BE2C (cell line): ENCODE results near the gene ZNF502.

Source experiments
- DNase-seq: peaks from one replicate; pipeline ENCODE4 v3.0.0-alpha.2; 2020
- H3K27me3 ChIP-seq: fragments of 250-450 bp; sonication (Bioruptor Pico); 2 replicates; pipeline ENCODE4 v1.5.1; 2020; ENCODE audit warnings: mild to moderate bottlenecking
- H3K36me3 ChIP-seq: fragments of 250-450 bp; sonication (Bioruptor Pico); 2 replicates; pipeline ENCODE4 v1.5.1; 2020; ENCODE audit warnings: mild to moderate bottlenecking
- H3K4me1 ChIP-seq: fragments of 250-450 bp; sonication (Bioruptor Pico); 2 replicates; pipeline ENCODE4 v1.5.1; 2020
- H3K4me3 ChIP-seq: 2 replicates; pipeline ENCODE4 v1.5.1; 2011; ENCODE audit warnings: low read depth, low read length
- H3K9me3 ChIP-seq: fragments of 250-450 bp; sonication (Bioruptor Pico); 2 replicates; pipeline ENCODE4 v1.5.1; 2020
- TF ChIP-seq, protein P1 (sequence below): IDR thresholded peaks from 2 replicates; pipeline ENCODE4 v1.5.1; 2012; ENCODE audit warnings: mild to moderate bottlenecking, low read depth, low read length

Gene ZNF502

DNA sequence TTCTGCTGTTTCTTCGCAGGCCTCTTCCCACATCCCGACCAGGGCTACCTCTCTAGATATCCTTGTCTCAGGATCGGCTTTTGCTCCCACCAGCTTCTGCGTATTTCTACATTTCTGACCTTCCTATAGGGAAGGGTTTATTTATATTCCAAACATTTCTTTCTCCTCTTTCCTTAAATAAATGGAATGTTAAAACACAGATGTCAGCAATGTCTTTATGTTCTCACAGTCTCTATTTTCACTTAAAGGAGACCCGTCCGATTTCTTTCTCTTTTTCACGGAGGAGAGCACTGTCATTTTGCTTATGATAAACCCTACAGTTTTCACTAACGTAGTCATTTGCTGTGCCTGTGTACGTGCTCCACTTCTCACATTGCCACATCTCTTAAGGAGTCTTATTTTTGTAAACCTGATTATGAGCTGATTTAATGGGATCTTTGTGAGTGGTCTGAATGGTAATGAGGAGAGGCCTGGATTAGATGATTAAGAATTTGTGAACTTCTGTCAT, 49.8 kb downstream of the ZNF502 start:
- DNase-seq: no peak
- Histone ChIP-seq H3K27me3 (no peaks in the 10 kb centered on the region), H3K4me1 (no peaks in the 10 kb centered on the region), H3K9me3 (no peaks in the 10 kb centered on the region), H3K4me3 (peak overlapping the region; percentile 72), H3K36me3 (peaks cover 11% of the 10 kb centered on the region)
- TF ChIP-seq, protein P1, sequence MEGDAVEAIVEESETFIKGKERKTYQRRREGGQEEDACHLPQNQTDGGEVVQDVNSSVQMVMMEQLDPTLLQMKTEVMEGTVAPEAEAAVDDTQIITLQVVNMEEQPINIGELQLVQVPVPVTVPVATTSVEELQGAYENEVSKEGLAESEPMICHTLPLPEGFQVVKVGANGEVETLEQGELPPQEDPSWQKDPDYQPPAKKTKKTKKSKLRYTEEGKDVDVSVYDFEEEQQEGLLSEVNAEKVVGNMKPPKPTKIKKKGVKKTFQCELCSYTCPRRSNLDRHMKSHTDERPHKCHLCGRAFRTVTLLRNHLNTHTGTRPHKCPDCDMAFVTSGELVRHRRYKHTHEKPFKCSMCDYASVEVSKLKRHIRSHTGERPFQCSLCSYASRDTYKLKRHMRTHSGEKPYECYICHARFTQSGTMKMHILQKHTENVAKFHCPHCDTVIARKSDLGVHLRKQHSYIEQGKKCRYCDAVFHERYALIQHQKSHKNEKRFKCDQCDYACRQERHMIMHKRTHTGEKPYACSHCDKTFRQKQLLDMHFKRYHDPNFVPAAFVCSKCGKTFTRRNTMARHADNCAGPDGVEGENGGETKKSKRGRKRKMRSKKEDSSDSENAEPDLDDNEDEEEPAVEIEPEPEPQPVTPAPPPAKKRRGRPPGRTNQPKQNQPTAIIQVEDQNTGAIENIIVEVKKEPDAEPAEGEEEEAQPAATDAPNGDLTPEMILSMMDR: no peak

DNA sequence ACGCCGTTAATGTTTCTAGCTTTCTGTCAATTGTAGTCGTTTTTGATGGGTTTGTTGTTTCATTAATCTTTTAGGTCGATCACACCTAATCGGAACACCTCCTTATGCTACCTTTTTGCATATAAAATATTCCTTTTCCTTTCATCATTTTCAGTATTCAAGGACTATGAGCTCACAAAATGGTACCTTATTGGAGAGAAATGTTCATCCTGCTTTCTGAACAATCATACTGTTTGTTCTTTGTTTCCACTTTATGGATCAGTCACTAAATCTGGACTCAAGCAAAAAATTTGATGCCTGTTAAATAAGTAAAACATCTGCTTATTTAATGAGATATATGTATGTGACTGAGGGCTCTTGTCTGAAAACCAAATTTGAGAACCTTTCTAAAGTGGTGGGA, 50.2 kb downstream of the ZNF502 start:
- Histone ChIP-seq H3K4me1 (no peaks in the 10 kb centered on the region), H3K36me3 (peaks cover 11% of the 10 kb centered on the region), H3K4me3 (peak overlapping the region; percentile 72), H3K9me3 (no peaks in the 10 kb centered on the region), H3K27me3 (no peaks in the 10 kb centered on the region)
- TF ChIP-seq, protein P1: no peak
- no peak for DNase-seq

DNA sequence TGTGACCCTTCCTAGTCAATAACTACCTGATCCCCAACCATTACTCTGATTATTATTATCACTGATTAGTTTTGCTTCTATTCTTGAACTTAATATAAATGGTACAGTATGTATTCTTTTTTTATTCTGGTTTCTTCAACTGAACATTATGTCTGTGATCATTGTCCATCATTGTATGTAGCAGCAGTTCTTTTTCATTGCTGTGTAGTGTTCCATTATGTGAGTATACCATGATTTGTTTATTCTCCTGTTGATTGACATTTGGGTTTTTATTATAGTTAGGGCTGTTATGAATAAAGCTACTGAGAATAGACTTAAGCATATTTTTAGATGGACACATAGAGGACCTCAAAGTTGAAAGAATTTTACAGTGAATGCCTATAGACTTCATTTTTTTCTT, 51.8 kb downstream of the ZNF502 start:
- Histone ChIP-seq H3K4me1 (no peaks in the 10 kb centered on the region), H3K27me3 (no peaks in the 10 kb centered on the region), H3K4me3 (no peak overlapping the region), H3K9me3 (no peaks in the 10 kb centered on the region), H3K36me3 (peaks cover 3% of the 10 kb centered on the region; the same call in 1 of the 2 replicates)
- no peak for DNase-seq
- TF ChIP-seq, protein P1: no peak

GRCh38 chr3:44771424-44772098, 59.1 kb downstream of the ZNF502 start:
- Histone ChIP-seq H3K4me1 (no peaks in the 10 kb centered on the region), H3K9me3 (no peaks in the 10 kb centered on the region), H3K36me3 (peaks cover 3% of the 10 kb centered on the region; the same call in 1 of the 2 replicates), H3K4me3 (no peak overlapping the region), H3K27me3 (no peaks in the 10 kb centered on the region)
- TF ChIP-seq, protein P1: no peak
- DNase-seq: no peak

- H3K4me3 ChIP-seq: no peak overlapping the region
- H3K36me3 ChIP-seq: peaks cover 3% of the 10 kb centered on the region; the same call in 1 of the 2 replicates
- H3K9me3 ChIP-seq: no peaks in the 10 kb centered on the region
- TF ChIP-seq, protein P1: no peak
- no peaks in the 10 kb centered on the region for H3K4me1 ChIP-seq
- no peaks in the 10 kb centered on the region for H3K27me3 ChIP-seq
- DNase-seq: no peak
Measured at GRCh38 chr3:44772099-44772442, 59.6 kb downstream of the ZNF502 start.
